Muscle layer of duodenum (tissue), 2 donors: Measurements from ENCODE around the gene PCDHB5.
"Not testable (repeated sequence)": the region's sequence is repeated elsewhere in the genome, so short reads cannot be mapped to it uniquely, and the experiment has no call there.

Experiments used
- H3K27ac ChIP-seq: one replicate; pipeline ENCODE4 v1.7.0; 2013; ENCODE audit warnings: mild to moderate bottlenecking, low read length
- H3K27me3 ChIP-seq: one replicate; pipeline ENCODE4 v1.7.0; 2013; ENCODE audit warnings: low read depth, mild to moderate bottlenecking, control low read depth, low read length
- H3K36me3 ChIP-seq, 2 donors: one replicate each; pipeline ENCODE4 v1.7.0; 2013; ENCODE audit warnings: low read length in 2 of 2, control low read depth in 1 of 2, mild to moderate bottlenecking in 1 of 2; ENCODE audit not compliant: insufficient read depth in 2 of 2, control insufficient read depth in 1 of 2
- H3K4me1 ChIP-seq, 2 donors: one replicate each; pipeline ENCODE4 v1.7.0; 2013; ENCODE audit warnings: low read length in 2 of 2, mild to moderate bottlenecking in 2 of 2, control low read depth in 1 of 2, moderate library complexity in 1 of 2; ENCODE audit not compliant: insufficient read depth in 2 of 2, control insufficient read depth in 1 of 2
- H3K4me3 ChIP-seq, 2 donors: one replicate each; pipeline ENCODE4 v1.7.0; 2013; ENCODE audit warnings: low read length in 2 of 2, low read depth in 1 of 2, mild to moderate bottlenecking in 1 of 2
- H3K9me3 ChIP-seq, 2 donors: one replicate each; pipeline ENCODE4 v1.7.0; 2013; ENCODE audit warnings: low read length in 2 of 2, control low read depth in 1 of 2, mild to moderate bottlenecking in 1 of 2; ENCODE audit not compliant: control insufficient read depth in 1 of 2
- donor health status: healthy.

PCDHB5 gene

DNA sequence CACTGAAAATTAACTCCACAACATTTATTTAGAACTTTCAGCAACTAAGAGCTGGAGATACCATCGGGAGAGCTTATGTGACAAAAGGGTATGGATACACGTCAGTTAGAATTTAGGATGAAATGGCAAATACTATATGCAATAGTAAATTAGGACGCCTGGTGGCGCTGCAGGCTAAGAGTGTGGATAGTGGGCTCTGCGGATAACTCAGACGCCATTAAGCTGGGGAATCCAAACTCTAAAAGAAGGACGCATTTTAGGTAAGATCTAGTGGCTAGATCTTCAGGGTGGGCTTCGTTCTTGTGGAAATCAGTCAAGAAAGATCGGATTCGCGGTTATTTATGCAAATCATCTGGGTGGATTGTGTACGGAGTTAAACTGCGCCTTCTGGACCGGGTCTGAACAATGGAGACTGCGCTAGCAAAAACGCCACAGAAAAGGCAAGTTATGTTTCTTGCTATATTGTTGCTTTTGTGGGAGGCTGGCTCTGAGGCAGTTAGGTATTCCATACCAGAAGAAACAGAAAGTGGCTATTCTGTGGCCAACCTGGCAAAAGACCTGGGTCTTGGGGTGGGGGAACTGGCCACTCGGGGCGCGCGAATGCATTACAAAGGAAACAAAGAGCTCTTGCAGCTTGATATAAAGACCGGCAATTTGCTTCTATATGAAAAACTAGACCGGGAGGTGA is at the start of gene PCDHB5:
Gene PCDHB5, plus strand, starts transcription at position 177 of the 688 bp plus-strand sequence. Its CDS starts 229 bp downstream, at position 406.
- Histone ChIP-seq H3K4me1 (no peaks in the 10 kb centered on the region), H3K4me3 (peak within 1 kb of the TSS; percentile 42 to 69), H3K27ac (no peak within 1 kb of the TSS), H3K27me3 (no peaks in the 10 kb centered on the region), H3K9me3 (peaks cover 24 to 62% of the 10 kb centered on the region in 2 donors), H3K36me3 (no peaks in the 10 kb centered on the region)

DNA sequence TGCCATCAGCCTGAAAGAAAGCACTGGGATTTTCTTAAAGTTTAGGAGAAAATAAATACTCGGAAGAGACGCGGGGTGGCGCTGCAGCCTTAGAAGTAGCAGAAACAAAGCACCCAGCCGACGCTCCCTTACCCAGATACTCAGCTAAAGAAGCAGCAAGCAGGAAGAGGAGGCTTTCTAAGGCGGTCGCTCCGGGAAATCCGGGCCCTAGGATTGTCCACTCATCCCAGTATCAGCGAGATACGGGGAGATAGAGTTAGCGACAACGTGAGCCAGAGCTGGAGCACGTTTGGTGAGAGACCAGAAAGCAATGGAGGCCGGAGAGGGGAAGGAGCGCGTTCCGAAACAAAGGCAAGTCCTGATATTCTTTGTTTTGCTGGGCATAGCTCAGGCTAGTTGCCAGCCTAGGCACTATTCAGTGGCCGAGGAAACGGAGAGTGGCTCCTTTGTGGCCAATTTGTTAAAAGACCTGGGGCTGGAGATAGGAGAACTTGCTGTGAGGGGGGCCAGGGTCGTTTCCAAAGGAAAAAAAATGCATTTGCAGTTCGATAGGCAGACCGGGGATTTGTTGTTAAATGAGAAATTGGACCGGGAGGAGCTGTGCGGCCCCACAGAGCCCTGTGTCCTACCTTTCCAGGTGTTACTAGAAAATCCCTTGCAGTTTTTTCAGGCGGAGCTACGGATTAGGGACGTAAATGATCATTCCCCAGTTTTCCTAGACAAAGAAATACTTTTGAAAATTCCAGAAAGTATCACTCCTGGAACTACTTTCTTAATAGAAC is 40.3 kb upstream of the PCDHB5 start, which contains the start of gene PCDHB2:
Gene PCDHB2, plus strand, starts transcription at position 135 of the 782 bp plus-strand sequence. Its CDS starts 176 bp downstream, at position 311.
- Histone ChIP-seq H3K27me3 (no peaks in the 10 kb centered on the region), H3K9me3 (peaks cover 13 to 47% of the 10 kb centered on the region in 2 donors), H3K4me1 (no peaks in the 10 kb centered on the region), H3K4me3 (peak within 1 kb of the TSS; percentile 32 to 34), H3K36me3 (no peaks in the 10 kb centered on the region), H3K27ac (no peak within 1 kb of the TSS)

DNA sequence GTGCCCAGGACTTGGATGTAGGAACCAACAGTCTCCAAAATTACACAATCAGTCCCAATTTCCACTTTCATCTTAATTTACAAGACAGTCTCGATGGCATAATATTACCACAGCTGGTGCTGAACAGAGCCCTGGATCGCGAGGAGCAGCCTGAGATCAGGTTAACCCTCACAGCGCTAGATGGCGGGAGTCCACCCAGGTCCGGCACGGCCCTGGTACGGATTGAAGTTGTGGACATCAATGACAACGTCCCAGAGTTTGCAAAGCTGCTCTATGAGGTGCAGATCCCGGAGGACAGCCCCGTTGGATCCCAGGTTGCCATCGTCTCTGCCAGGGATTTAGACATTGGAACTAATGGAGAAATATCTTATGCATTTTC is 39.8 kb upstream of the PCDHB5 start:
- peak overlapping the region in 1 of 2 donors; percentile 34 for H3K4me3 ChIP-seq
- no peaks in the 10 kb centered on the region for H3K36me3 ChIP-seq
- no peak overlapping the region for H3K27ac ChIP-seq
- H3K9me3 ChIP-seq = peaks cover 17 to 47% of the 10 kb centered on the region in 2 donors
- no peaks in the 10 kb centered on the region for H3K27me3 ChIP-seq
- no peaks in the 10 kb centered on the region for H3K4me1 ChIP-seq

DNA sequence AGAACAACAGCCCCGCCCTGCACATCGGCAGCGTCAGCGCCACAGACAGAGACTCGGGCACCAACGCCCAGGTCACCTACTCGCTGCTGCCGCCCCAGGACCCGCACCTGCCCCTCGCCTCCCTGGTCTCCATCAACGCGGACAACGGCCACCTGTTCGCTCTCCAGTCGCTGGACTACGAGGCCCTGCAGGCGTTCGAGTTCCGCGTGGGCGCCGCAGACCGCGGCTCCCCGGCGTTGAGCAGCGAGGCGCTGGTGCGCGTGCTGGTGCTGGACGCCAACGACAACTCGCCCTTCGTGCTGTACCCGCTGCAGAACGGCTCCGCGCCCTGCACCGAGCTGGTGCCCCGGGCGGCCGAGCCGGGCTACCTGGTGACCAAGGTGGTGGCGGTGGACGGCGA is 38.8 kb upstream of the PCDHB5 start:
- H3K27ac ChIP-seq, H3K36me3 ChIP-seq, H3K4me1 ChIP-seq, H3K27me3 ChIP-seq: not testable (repeated sequence)
- H3K9me3 ChIP-seq = peaks cover 12 to 54% of the 10 kb centered on the region in 2 donors
- peak overlapping the region in 1 of 2 donors; percentile 34 for H3K4me3 ChIP-seq

DNA sequence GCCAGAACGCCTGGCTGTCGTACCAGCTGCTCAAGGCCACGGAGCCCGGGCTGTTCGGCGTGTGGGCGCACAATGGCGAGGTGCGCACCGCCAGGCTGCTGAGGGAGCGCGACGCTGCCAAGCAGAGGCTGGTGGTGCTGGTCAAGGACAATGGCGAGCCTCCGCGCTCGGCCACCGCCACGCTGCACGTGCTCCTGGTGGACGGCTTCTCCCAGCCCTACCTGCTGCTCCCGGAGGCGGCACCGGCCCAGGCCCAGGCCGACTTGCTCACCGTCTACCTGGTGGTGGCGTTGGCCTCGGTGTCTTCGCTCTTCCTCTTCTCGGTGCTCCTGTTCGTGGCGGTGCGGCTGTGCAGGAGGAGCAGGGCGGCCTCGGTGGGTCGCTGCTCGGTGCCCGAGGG is 38.4 kb upstream of the PCDHB5 start:
- Histone ChIP-seq H3K9me3 (peaks cover 15 to 58% of the 10 kb centered on the region in 2 donors), H3K4me3 (peak overlapping the region in 1 of 2 donors; percentile 34)
- not testable (repeated sequence) for H3K4me1 ChIP-seq, H3K27ac ChIP-seq, H3K36me3 ChIP-seq, H3K27me3 ChIP-seq

DNA sequence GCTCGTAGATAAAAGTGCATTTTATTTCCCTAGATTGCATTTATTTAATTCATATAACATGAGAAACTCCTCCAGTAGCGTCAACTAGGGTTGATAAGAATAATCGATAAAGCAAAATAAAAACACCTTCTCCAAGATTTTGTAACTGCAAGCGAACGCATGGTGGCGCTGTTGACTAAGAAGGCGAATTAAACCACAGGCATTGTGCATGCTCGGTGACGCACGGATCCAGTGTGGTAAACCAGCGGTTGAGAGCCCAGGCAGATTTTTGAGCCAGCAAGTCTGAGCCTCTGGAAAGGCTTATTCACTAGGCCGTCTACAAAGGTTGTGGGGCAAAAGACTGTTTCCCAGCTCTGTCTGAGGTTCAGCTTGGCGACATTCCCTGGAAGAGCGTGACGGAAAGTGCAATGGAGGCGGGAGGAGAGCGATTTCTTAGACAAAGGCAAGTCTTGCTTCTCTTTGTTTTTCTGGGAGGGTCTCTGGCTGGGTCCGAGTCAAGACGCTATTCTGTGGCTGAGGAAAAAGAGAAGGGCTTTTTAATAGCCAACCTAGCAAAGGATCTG is 34.7 kb upstream of the PCDHB5 start, which contains the start of gene PCDHB3:
Gene PCDHB3, plus strand, starts transcription at position 231 of the 563 bp plus-strand sequence. Its CDS starts 177 bp downstream, at position 408.
- Histone ChIP-seq H3K27ac (no peak within 1 kb of the TSS), H3K36me3 (no peaks in the 10 kb centered on the region), H3K9me3 (peaks cover 18 to 39% of the 10 kb centered on the region in 2 donors), H3K27me3 (no peaks in the 10 kb centered on the region), H3K4me1 (no peaks in the 10 kb centered on the region), H3K4me3 (peak within 1 kb of the TSS; percentile 47 to 57)

DNA sequence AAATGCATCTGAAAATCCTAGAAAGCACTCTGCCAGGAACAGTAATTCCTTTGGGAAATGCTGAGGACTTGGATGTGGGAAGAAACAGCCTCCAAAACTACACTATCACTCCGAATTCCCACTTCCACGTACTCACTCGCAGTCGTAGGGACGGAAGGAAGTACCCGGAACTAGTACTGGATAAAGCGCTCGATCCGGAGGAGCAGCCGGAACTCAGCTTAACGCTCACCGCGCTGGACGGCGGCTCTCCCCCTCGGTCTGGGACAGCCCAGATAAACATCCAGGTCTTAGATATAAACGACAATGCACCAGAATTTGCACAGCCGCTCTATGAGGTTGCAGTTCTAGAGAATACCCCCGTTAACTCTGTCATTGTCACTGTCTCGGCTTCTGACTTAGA is 33.9 kb upstream of the PCDHB5 start:
- peak overlapping the region; percentile 47 to 57 for H3K4me3 ChIP-seq
- no peak overlapping the region for H3K27ac ChIP-seq
- H3K4me1 ChIP-seq = no peaks in the 10 kb centered on the region
- peaks cover 15 to 33% of the 10 kb centered on the region in 2 donors for H3K9me3 ChIP-seq
- H3K27me3 ChIP-seq = no peaks in the 10 kb centered on the region
- H3K36me3 ChIP-seq = no peaks in the 10 kb centered on the region

DNA sequence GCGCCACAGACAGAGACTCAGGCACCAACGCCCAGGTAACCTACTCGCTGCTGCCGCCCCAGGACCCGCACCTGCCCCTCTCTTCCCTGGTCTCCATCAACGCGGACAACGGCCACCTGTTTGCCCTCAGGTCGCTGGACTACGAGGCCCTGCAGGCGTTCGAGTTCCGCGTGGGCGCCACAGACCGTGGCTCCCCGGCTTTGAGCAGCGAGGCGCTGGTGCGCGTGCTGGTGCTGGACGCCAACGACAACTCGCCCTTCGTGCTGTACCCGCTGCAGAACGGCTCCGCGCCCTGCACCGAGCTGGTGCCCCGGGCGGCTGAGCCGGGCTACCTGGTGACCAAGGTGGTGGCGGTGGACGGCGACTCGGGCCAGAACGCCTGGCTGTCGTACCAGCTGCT is 32.9 kb upstream of the PCDHB5 start:
- Histone ChIP-seq H3K9me3 (peaks cover 15 to 31% of the 10 kb centered on the region in 2 donors), H3K4me3 (peak overlapping the region in 1 of 2 donors; percentile 57)
- H3K36me3 ChIP-seq, H3K4me1 ChIP-seq, H3K27ac ChIP-seq, H3K27me3 ChIP-seq: not testable (repeated sequence)

DNA sequence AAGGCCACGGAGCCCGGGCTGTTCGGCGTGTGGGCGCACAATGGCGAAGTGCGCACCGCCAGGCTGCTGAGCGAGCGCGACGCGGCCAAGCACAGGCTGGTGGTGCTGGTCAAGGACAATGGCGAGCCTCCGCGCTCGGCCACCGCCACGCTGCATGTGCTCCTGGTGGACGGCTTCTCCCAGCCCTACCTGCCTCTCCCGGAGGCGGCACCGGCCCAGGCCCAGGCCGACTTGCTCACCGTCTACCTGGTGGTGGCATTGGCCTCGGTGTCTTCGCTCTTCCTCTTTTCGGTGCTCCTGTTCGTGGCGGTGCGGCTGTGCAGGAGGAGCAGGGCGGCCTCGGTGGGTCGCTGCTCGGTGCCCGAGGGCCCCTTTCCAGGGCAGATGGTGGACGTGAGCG is 32.5 kb upstream of the PCDHB5 start:
- H3K36me3 ChIP-seq, H3K4me1 ChIP-seq, H3K27ac ChIP-seq, H3K27me3 ChIP-seq: not testable (repeated sequence)
- Histone ChIP-seq H3K4me3 (peak overlapping the region in 1 of 2 donors; percentile 3), H3K9me3 (peaks cover 15 to 28% of the 10 kb centered on the region in 2 donors)

DNA sequence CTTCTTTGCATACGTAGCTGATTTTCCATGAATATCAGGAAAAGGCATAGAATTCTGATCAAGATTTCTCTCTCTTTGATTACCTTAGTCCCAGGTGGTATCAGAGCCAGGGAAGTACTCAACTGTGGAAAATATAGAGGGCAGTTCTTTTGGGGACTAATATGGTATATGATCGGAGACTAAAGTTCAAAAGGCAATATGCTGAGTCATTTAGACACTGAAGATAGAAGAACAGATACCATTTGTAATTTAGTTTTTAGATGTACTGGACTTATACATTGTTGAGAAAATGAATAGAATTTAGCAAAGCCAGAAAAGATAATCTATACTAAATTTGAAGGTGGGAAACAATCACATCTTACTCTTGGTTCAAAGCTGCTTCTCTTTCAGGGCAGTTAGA is 29.7 kb upstream of the PCDHB5 start:
- Histone ChIP-seq H3K27ac (no peak overlapping the region), H3K4me1 (no peaks in the 10 kb centered on the region), H3K9me3 (peaks cover 6 to 38% of the 10 kb centered on the region in 2 donors), H3K4me3 (no peak overlapping the region), H3K27me3 (no peaks in the 10 kb centered on the region), H3K36me3 (no peaks in the 10 kb centered on the region)

DNA sequence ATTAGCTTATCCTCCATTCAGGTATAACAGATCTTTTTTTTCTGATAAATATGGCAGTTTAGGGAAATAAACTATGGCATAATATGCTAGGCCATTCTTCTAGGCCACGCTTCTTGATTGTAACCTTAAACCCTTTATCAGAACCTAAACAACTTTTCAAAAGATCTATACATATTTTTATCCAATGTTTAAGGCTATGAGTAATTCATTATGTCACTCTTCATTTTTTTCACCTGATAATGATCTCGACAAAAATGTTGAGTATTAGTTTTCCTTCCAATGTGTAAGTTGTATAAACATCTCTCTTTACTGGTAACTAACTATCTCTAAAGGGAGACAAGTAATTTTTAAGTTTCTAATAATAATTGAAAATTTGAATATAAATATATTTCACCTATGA is 15.8 kb upstream of the PCDHB5 start:
- no peaks in the 10 kb centered on the region for H3K36me3 ChIP-seq
- H3K4me3 ChIP-seq = no peak overlapping the region
- no peak overlapping the region for H3K27ac ChIP-seq
- H3K27me3 ChIP-seq = no peaks in the 10 kb centered on the region
- peaks cover 15 to 45% of the 10 kb centered on the region in 2 donors for H3K9me3 ChIP-seq
- no peaks in the 10 kb centered on the region for H3K4me1 ChIP-seq
